Neural progenitor cell (in vitro differentiated cells): ENCODE data around the gene PCDH11X.
"Not testable (repeated sequence)": the region's sequence is repeated elsewhere in the genome, so short reads cannot be mapped to it uniquely, and the experiment has no call there.

ENCODE experiments used
- CTCF ChIP-seq: fragments of 200-600 bp; sonication (generic); IDR thresholded peaks from 2 replicates; pipeline ENCODE4 v1.5.1; 2017; ENCODE audit warnings: antibody characterized with exemption, mild to moderate bottlenecking
- EZH2 ChIP-seq: fragments of 200-600 bp; sonication (generic); IDR thresholded peaks from 2 replicates; pipeline ENCODE4 v1.6.1; 2017; ENCODE audit warnings: antibody characterized with exemption, mild to moderate bottlenecking, moderate library complexity
- EZH2phosphoT487 ChIP-seq: fragments of 200-600 bp; sonication (generic); IDR thresholded peaks from 2 replicates; pipeline ENCODE4 v1.6.1; 2017; ENCODE audit warnings: antibody characterized with exemption

GRCh38 chrX:91825321-91825720, 46.1 kb downstream of the PCDH11X start:
- not testable (repeated sequence) for TF ChIP-seq EZH2phosphoT487, CTCF, EZH2
